Breast epithelium (tissue), 4 donors: ENCODE results near the gene RUNX3. TPM values are rescaled to one million over a fixed set of nuclear protein-coding genes. Genes with fewer than 3 reads are reported as not detected.

Experiments used
- DNase-seq, 2 donors: peaks; one replicate each; pipeline ENCODE4 v3.0.0-alpha.2; 2019; ENCODE audit warnings: low spot score in 2 of 2
- H3K27ac ChIP-seq, 2 donors: fragments of 200-600 bp; sonication (generic) in 1 of 2; one replicate each; pipeline ENCODE4 v1.5.1; 2016 to 2019; ENCODE audit warnings: mild to moderate bottlenecking in 1 of 2
- H3K27me3 ChIP-seq, 2 donors: fragments of 200-600 bp; sonication (generic) in 1 of 2; one replicate each; pipeline versions ENCODE4 v1.5.1 to v1.6.0; 2017 to 2019; ENCODE audit warnings: control low read depth in 1 of 2, mild to moderate bottlenecking in 1 of 2
- H3K36me3 ChIP-seq: fragments of 200-600 bp; one replicate; pipeline ENCODE4 v1.5.1; 2019
- H3K4me1 ChIP-seq, 2 donors: fragments of 200-600 bp; sonication (generic); one replicate each; pipeline ENCODE4 v1.5.1; 2016 to 2019; ENCODE audit warnings: control low read depth in 1 of 2
- H3K4me3 ChIP-seq, 3 donors: fragments of 200-600 bp; sonication (generic); 1 replicate in 2 of 3; 2 replicates in 1 of 3; pipeline ENCODE4 v1.5.1; 2016 to 2019; ENCODE audit warnings: mild to moderate bottlenecking in 3 of 3, moderate library complexity in 2 of 3
- H3K9me3 ChIP-seq, 2 donors: fragments of 200-600 bp; sonication (generic) in 1 of 2; one replicate each; pipeline ENCODE4 v1.5.1; 2016 to 2019; ENCODE audit warnings: control low read depth in 1 of 2
- CTCF ChIP-seq, 3 donors: fragments of 450-650 bp; IDR thresholded peaks; one replicate each; pipeline ENCODE4 v1.5.1; 2016 to 2017; ENCODE audit warnings: antibody characterized with exemption in 3 of 3, mild to moderate bottlenecking in 3 of 3, moderate library complexity in 3 of 3
- POLR2A ChIP-seq: fragments of 450-650 bp; IDR thresholded peaks from one replicate; pipeline ENCODE4 v1.6.1; 2016; ENCODE audit warnings: antibody characterized with exemption, mild to moderate bottlenecking, moderate library complexity
- POLR2AphosphoS5 ChIP-seq, 3 donors: sonication (generic); formaldehyde crosslinking; IDR thresholded peaks; one replicate each; pipeline ENCODE4 v1.6.1; 2017; ENCODE audit warnings: antibody characterized with exemption in 3 of 3
- intact Hi-C: fragments of 100-400 bp; cut with DNase I; formaldehyde crosslinking; loops from one replicate; pipeline ENCODE4 v1.15.1; 2023; ENCODE audit warnings: low total_unique reads
- total RNA-seq, 3 donors: library from RNA; depleted of rRNA; stranded (reverse); fragments of >200 nt; gene quantifications; one replicate each; pipeline ENCODE4 v1.1.0, GENCODE V29; 2016

RUNX3 gene
- total RNA-seq, 3 donors from 2014 or later: 1.9 to 9.1 (median 5.6) TPM

GRCh38 chr1:24875991-24876506, 54.0 kb downstream of the RUNX3 start:
- intact Hi-C loops: no loop called here
- H3K4me1 ChIP-seq: no peaks in the 10 kb centered on the region
- H3K9me3 ChIP-seq: no peaks in the 10 kb centered on the region
- no peak for DNase-seq
- no peaks in the 10 kb centered on the region for H3K36me3 ChIP-seq
- no peak for TF ChIP-seq CTCF (IDR thresholded peaks at IDR 0.05)
- no peak for TF ChIP-seq POLR2A
- H3K27me3 ChIP-seq: no peaks in the 10 kb centered on the region
- no peak overlapping the region for H3K27ac ChIP-seq
- no peak overlapping the region for H3K4me3 ChIP-seq

GRCh38 chr1:24875257-24875656, 54.8 kb downstream of the RUNX3 start:
- TF ChIP-seq CTCF (IDR thresholded peaks at IDR 0.05) (no peak), POLR2A (no peak), POLR2AphosphoS5 (IDR thresholded peaks at IDR 0.05) (no peak)
- no peak for DNase-seq
- Histone ChIP-seq H3K36me3 (no peaks in the 10 kb centered on the region), H3K4me1 (no peaks in the 10 kb centered on the region), H3K4me3 (no peak overlapping the region), H3K9me3 (no peaks in the 10 kb centered on the region), H3K27ac (no peak overlapping the region), H3K27me3 (no peaks in the 10 kb centered on the region)
- intact Hi-C loops: no loop called here

GRCh38 chr1:24874611-24875234, 55.4 kb downstream of the RUNX3 start:
- no peak for DNase-seq
- H3K27ac ChIP-seq: no peak overlapping the region
- H3K9me3 ChIP-seq: no peaks in the 10 kb centered on the region
- no peak overlapping the region for H3K4me3 ChIP-seq
- intact Hi-C loops: no loop called here
- no peaks in the 10 kb centered on the region for H3K36me3 ChIP-seq
- no peaks in the 10 kb centered on the region for H3K4me1 ChIP-seq
- no peaks in the 10 kb centered on the region for H3K27me3 ChIP-seq
- TF ChIP-seq CTCF (IDR thresholded peaks at IDR 0.05): no peak
- no peak for TF ChIP-seq POLR2AphosphoS5 (IDR thresholded peaks at IDR 0.05)
- no peak for TF ChIP-seq POLR2A

- DNase-seq: no peak
- H3K9me3 ChIP-seq: no peaks in the 10 kb centered on the region
- no peak for TF ChIP-seq POLR2A
- TF ChIP-seq CTCF (IDR thresholded peaks at IDR 0.05): no peak
- no peak for TF ChIP-seq POLR2AphosphoS5 (IDR thresholded peaks at IDR 0.05)
Measured at GRCh38 chr1:24874056-24874455, 56.0 kb downstream of the RUNX3 start.

GRCh38 chr1:24873148-24873547, 56.9 kb downstream of the RUNX3 start:
- H3K36me3 ChIP-seq: no peaks in the 10 kb centered on the region
- H3K4me3 ChIP-seq: no peak overlapping the region
- TF ChIP-seq CTCF (IDR thresholded peaks at IDR 0.05) (no peak), POLR2A (no peak), POLR2AphosphoS5 (IDR thresholded peaks at IDR 0.05) (no peak)
- DNase-seq: no peak
- H3K9me3 ChIP-seq: no peaks in the 10 kb centered on the region
- H3K27ac ChIP-seq: no peak overlapping the region
- H3K4me1 ChIP-seq: no peaks in the 10 kb centered on the region
- intact Hi-C loops: no loop called here
- H3K27me3 ChIP-seq: no peaks in the 10 kb centered on the region

More at GRCh38 chr1:24874056-24874455, 56.0 kb downstream of the RUNX3 start:
- no peaks in the 10 kb centered on the region for H3K36me3 ChIP-seq
- H3K4me1 ChIP-seq: no peaks in the 10 kb centered on the region
- H3K4me3 ChIP-seq: no peak overlapping the region
- H3K27me3 ChIP-seq: no peaks in the 10 kb centered on the region
- H3K27ac ChIP-seq: no peak overlapping the region
- intact Hi-C loops: no loop called here
